Stomach (tissue), 9 donors: Measurements from ENCODE around the gene PLA2G4B. TPM values are rescaled to one million over a fixed set of nuclear protein-coding genes. Genes with fewer than 3 reads are reported as not detected.

ENCODE experiments used
- DNase-seq, 2 donors: peaks; one replicate each; pipeline versions ENCODE4 v3.0.0 to v3.0.0-alpha.2; 2013 to 2019
- H3K27ac ChIP-seq, 5 donors: fragments of 200-600 bp in 4 of 5; sonication (generic) in 4 of 5; one replicate each; pipeline ENCODE4 v1.5.1; 2013 to 2019; ENCODE audit warnings: mild to moderate bottlenecking in 1 of 5, moderate library complexity in 1 of 5
- H3K27me3 ChIP-seq, 3 donors: fragments of 200-600 bp; sonication (generic); one replicate each; pipeline ENCODE4 v1.5.1; 2017 to 2019; ENCODE audit warnings: mixed run types in 1 of 3
- H3K36me3 ChIP-seq, 4 donors: fragments of 200-600 bp; sonication (generic); 1 replicate in 3 of 4; 2 replicates in 1 of 4; pipeline ENCODE4 v1.5.1; 2016 to 2019
- H3K4me1 ChIP-seq, 4 donors: fragments of 200-600 bp; sonication (generic); one replicate each; pipeline ENCODE4 v1.5.1; 2016 to 2019
- H3K4me3 ChIP-seq, 4 donors: fragments of 200-600 bp; sonication (generic) in 3 of 4; one replicate each; pipeline ENCODE4 v1.5.1; 2016 to 2019; ENCODE audit warnings: mild to moderate bottlenecking in 1 of 4
- H3K9me3 ChIP-seq, 4 donors: fragments of 200-600 bp; sonication (generic); one replicate each; pipeline ENCODE4 v1.5.1; 2016 to 2019
- CTCF ChIP-seq, 7 experiments: fragments of 450-650 bp in 4 of 7; fragments of 200-600 bp in 3 of 7; sonication (generic) in 3 of 7; IDR thresholded peaks; one replicate each; pipeline ENCODE4 v1.5.1; 2016 to 2019; ENCODE audit warnings: antibody characterized with exemption in 7 of 7, control low read depth in 2 of 7, mild to moderate bottlenecking in 1 of 7
- EP300 ChIP-seq: sonication (generic); formaldehyde crosslinking; IDR thresholded peaks from one replicate; pipeline ENCODE4 v1.6.1; 2017; ENCODE audit warnings: antibody characterized with exemption
- POLR2A ChIP-seq, 4 donors: fragments of 450-650 bp; IDR thresholded peaks; one replicate each; pipeline ENCODE4 v1.6.1; 2016; ENCODE audit warnings: antibody characterized with exemption in 4 of 4, control low read depth in 2 of 4, mild to moderate bottlenecking in 1 of 4, moderate library complexity in 1 of 4
- POLR2AphosphoS5 ChIP-seq, 3 donors: sonication (generic); formaldehyde crosslinking; IDR thresholded peaks; one replicate each; pipeline ENCODE4 v1.6.1; 2016; ENCODE audit warnings: antibody characterized with exemption in 3 of 3
- WGBS, 5 donors: extraction: QIAGEN DNeasy Blood & Tissue Kit in 3 of 5; methylation state at CpG; one replicate each; pipeline versions ENCODE4 v1.1.5 to v1.1.7; 2013 to 2018; 5-methylcytosine and 5-hydroxymethylcytosine counted together
- intact Hi-C: fragments of 100-400 bp; cut with DNase I; formaldehyde crosslinking; loops from one replicate; pipeline ENCODE4 v1.15.1; 2023; ENCODE audit warnings: low total_unique reads
- polyA plus RNA-seq, 3 donors: library from polyadenylated mRNA; stranded (reverse); fragments of 200-250 nt; gene quantifications; one replicate each; pipeline ENCODE4 v1.2.3, GENCODE V29; 2013
- total RNA-seq, 5 donors: library from RNA; depleted of rRNA; stranded (reverse); fragments of >200 nt; gene quantifications; one replicate each; pipeline versions ENCODE4 v1.1.0 to v1.2.3, GENCODE V29; 2014 to 2016
- donor health status: healthy with polysubstance abuse.
- donor health status: Bipolar disorder and iron deficiency.
- donor health status: healthy.

PLA2G4B gene
- total and polyA plus RNA-seq, 8 donors: 2.6 to 71.2 (median 14.0) TPM

DNA sequence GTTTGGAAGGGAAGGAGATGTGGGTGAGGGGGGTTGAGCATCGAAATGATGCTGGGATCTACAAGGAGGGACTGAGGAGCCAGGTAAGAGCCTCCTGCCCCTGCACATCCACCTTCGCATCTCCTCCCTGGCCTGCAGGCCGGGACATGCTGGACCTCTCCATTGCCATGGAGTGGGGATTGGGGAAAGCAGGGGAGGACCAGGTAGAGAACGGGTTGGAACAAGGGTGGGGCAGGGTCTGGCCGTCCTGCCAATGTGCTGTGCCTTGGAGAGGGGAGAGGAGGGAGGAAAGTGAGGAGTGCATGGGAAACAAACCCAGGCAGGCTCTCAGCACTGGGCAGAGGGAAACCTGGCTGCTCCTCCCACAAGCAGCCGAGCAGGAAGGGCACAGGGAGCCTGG, 10.6 kb downstream of the PLA2G4B start:
- no peak for TF ChIP-seq POLR2AphosphoS5 (IDR thresholded peaks at IDR 0.05)
- no peak for TF ChIP-seq POLR2A (IDR thresholded peaks at IDR 0.05)
- TF ChIP-seq EP300: no peak
- no peak for TF ChIP-seq CTCF (IDR thresholded peaks at IDR 0.05)
- Histone ChIP-seq H3K4me3 (no peak overlapping the region), H3K27ac (no peak overlapping the region), H3K4me1 (peaks cover 0 to 9% (median 5%) of the 10 kb centered on the region in 4 donors), H3K36me3 (peaks cover 43 to 52% (median 50%) of the 10 kb centered on the region in 4 donors), H3K27me3 (peaks cover 0 to 27% (median 6%) of the 10 kb centered on the region in 3 donors), H3K9me3 (no peaks in the 10 kb centered on the region)
- intact Hi-C loops: no loop called here
- no peak for DNase-seq
- whole genome bisulfite sequencing, 5 donors: 60 to 82% (median 73%) methylated on average over 6 of the region's 6 CpGs

GRCh38 chr15:41849861-41850260, 11.2 kb downstream of the PLA2G4B start:
- Histone ChIP-seq H3K27me3 (peaks cover 0 to 34% (median 6%) of the 10 kb centered on the region in 3 donors), H3K9me3 (no peaks in the 10 kb centered on the region), H3K4me1 (peaks cover 0 to 9% (median 6%) of the 10 kb centered on the region in 4 donors), H3K36me3 (peaks cover 36 to 45% (median 43%) of the 10 kb centered on the region in 4 donors), H3K4me3 (no peak overlapping the region), H3K27ac (no peak overlapping the region)
- 32 to 51% (median 38%) methylated on average over 6 to 8 of the region's 8 CpGs for WGBS, 5 donors
- intact Hi-C loops: no loop called here
- no peak for TF ChIP-seq EP300
- no peak for TF ChIP-seq CTCF (IDR thresholded peaks at IDR 0.05)
- TF ChIP-seq POLR2AphosphoS5 (IDR thresholded peaks at IDR 0.05): no peak
- TF ChIP-seq POLR2A (IDR thresholded peaks at IDR 0.05): no peak
- DNase-seq: peak in 1 of 2 donors; percentile 63

- Histone ChIP-seq H3K27ac (no peak overlapping the region), H3K36me3 (peaks cover 30 to 37% (median 36%) of the 10 kb centered on the region in 4 donors), H3K27me3 (peaks cover 0 to 41% (median 6%) of the 10 kb centered on the region in 3 donors), H3K4me3 (no peak overlapping the region), H3K9me3 (no peaks in the 10 kb centered on the region), H3K4me1 (peaks cover 0 to 16% (median 10%) of the 10 kb centered on the region in 4 donors)
- no peak for TF ChIP-seq EP300
- no peak for TF ChIP-seq POLR2A (IDR thresholded peaks at IDR 0.05)
- TF ChIP-seq POLR2AphosphoS5 (IDR thresholded peaks at IDR 0.05): no peak
- no peak for TF ChIP-seq CTCF (IDR thresholded peaks at IDR 0.05)
- 74 to 85% (median 83%) methylated on average over 12 to 16 of the region's 16 CpGs for WGBS, 5 donors
- DNase-seq: no peak
- intact Hi-C loops: no loop called here
Observed at GRCh38 chr15:41850482-41851166, 12.0 kb downstream of the PLA2G4B start.

DNA sequence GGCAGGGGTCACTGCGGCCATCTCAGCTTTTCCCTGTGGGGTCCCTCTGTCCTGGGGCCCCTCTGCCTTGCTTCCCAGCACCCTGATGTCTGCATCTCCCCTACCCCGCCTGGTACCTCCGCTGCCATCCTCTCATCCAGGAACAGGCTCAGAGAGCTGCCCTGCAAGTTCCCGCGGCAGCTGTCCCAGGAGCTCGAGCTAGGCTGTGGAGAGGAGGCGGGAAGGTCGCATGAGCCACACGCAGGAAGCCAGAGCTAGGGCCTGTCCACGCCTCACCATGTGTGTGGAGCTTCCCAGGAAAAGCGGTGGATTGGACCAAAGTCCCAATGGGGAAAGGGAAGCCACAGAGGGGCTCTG, 12.5 kb downstream of the PLA2G4B start:
- TF ChIP-seq POLR2AphosphoS5 (IDR thresholded peaks at IDR 0.05) (no peak), POLR2A (IDR thresholded peaks at IDR 0.05) (no peak), EP300 (no peak), CTCF (IDR thresholded peaks at IDR 0.05) (no peak)
- Histone ChIP-seq H3K27me3 (peaks cover 0 to 44% (median 6%) of the 10 kb centered on the region in 3 donors), H3K4me1 (peaks cover 0 to 16% (median 10%) of the 10 kb centered on the region in 4 donors), H3K27ac (no peak overlapping the region), H3K9me3 (no peaks in the 10 kb centered on the region), H3K36me3 (peaks cover 25 to 32% (median 31%) of the 10 kb centered on the region in 4 donors), H3K4me3 (no peak overlapping the region)
- DNase-seq: no peak
- intact Hi-C loops: no loop called here
- 44 to 58% (median 54%) methylated on average over 11 of the region's 11 CpGs for WGBS, 5 donors
